Dendritic cell treated with granulocyte-macrophage colony-stimulating factor and Interleukin-4, amounts not matched to agents 40 ng/mL and 50 ng/mL, for 4 days (primary cell): ENCODE measurements around the gene C17orf50.
"Not testable (repeated sequence)": the region's sequence is repeated elsewhere in the genome, so short reads cannot be mapped to it uniquely, and the experiment has no call there.

ENCODE experiments used
- H3K27ac Mint-ChIP-seq: one replicate; pipeline ENCODE4 v1.8.0; 2022; ENCODE audit warnings: mild to moderate bottlenecking, mixed read lengths
- H3K27me3 Mint-ChIP-seq: one replicate; pipeline ENCODE4 v1.8.0; 2022; ENCODE audit warnings: mild to moderate bottlenecking, mixed read lengths
- H3K36me3 Mint-ChIP-seq: one replicate; pipeline ENCODE4 v1.8.0; 2022; ENCODE audit warnings: low read depth, mixed read lengths
- H3K4me1 Mint-ChIP-seq: one replicate; pipeline ENCODE4 v1.8.0; 2022; ENCODE audit warnings: low read depth, mixed read lengths
- H3K4me3 Mint-ChIP-seq: one replicate; pipeline ENCODE4 v1.8.0; 2022; ENCODE audit warnings: mild to moderate bottlenecking, moderate library complexity, mixed read lengths
- H3K9me3 Mint-ChIP-seq: one replicate; pipeline ENCODE4 v1.8.0; 2022; ENCODE audit warnings: mixed read lengths
- intact Hi-C: fragments of 100-400 bp; cut with micrococcal nuclease; formaldehyde crosslinking; loops from one replicate; pipeline ENCODE4 v1.15.0; 2022

Gene C17orf50

GRCh38 chr17:35750526-35751395 lies 9.9 kb upstream of the C17orf50 start:
- H3K36me3 Mint-ChIP-seq: no peaks in the 10 kb centered on the region
- peaks cover 37% of the 10 kb centered on the region for H3K4me1 Mint-ChIP-seq
- intact Hi-C loops: no loop called here
- H3K27me3 Mint-ChIP-seq: peaks cover 60% of the 10 kb centered on the region
- H3K9me3 Mint-ChIP-seq: no peaks in the 10 kb centered on the region
- H3K27ac Mint-ChIP-seq: no peak overlapping the region
- no peak overlapping the region for H3K4me3 Mint-ChIP-seq

- H3K27ac Mint-ChIP-seq, H3K4me3 Mint-ChIP-seq, H3K36me3 Mint-ChIP-seq, H3K9me3 Mint-ChIP-seq, intact Hi-C loops: not testable (repeated sequence)
- peaks cover 58% of the 10 kb centered on the region for H3K27me3 Mint-ChIP-seq
- peaks cover 45% of the 10 kb centered on the region for H3K4me1 Mint-ChIP-seq
Observed at GRCh38 chr17:35751541-35751940, 9.1 kb upstream of the C17orf50 start.

- Mint-ChIP-seq H3K9me3 (no peaks in the 10 kb centered on the region), H3K4me3 (no peak overlapping the region), H3K36me3 (no peaks in the 10 kb centered on the region), H3K27me3 (peaks cover 58% of the 10 kb centered on the region), H3K4me1 (peaks cover 46% of the 10 kb centered on the region), H3K27ac (no peak overlapping the region)
- intact Hi-C loops: no loop called here
Observed at GRCh38 chr17:35752471-35752870, 8.2 kb upstream of the C17orf50 start.

- Mint-ChIP-seq H3K36me3 (no peaks in the 10 kb centered on the region), H3K27ac (peak within 1 kb of the TSS; percentile 11), H3K9me3 (no peaks in the 10 kb centered on the region), H3K4me3 (no peak within 1 kb of the TSS), H3K4me1 (peaks cover 46% of the 10 kb centered on the region), H3K27me3 (peaks cover 55% of the 10 kb centered on the region)
- intact Hi-C loops: no loop called here
Observed at GRCh38 chr17:35752945-35753764, 7.5 kb upstream of the C17orf50 start, which contains the start of gene GAS2L2. GAS2L2 (minus strand) TSS chr17:35753239; CDS start chr17:35752850, 389 bp downstream.

GRCh38 chr17:35757243-35757642 lies 3.4 kb upstream of the C17orf50 start:
- H3K27me3 Mint-ChIP-seq: peaks cover 27% of the 10 kb centered on the region
- no peak overlapping the region for H3K4me3 Mint-ChIP-seq
- no peak overlapping the region for H3K27ac Mint-ChIP-seq
- H3K4me1 Mint-ChIP-seq: peaks cover 26% of the 10 kb centered on the region
- no peaks in the 10 kb centered on the region for H3K9me3 Mint-ChIP-seq
- H3K36me3 Mint-ChIP-seq: no peaks in the 10 kb centered on the region
- intact Hi-C loops: no loop called here

- Mint-ChIP-seq H3K9me3 (no peaks in the 10 kb centered on the region), H3K27ac (no peak overlapping the region), H3K36me3 (no peaks in the 10 kb centered on the region), H3K27me3 (peaks cover 40% of the 10 kb centered on the region), H3K4me1 (peaks cover 14% of the 10 kb centered on the region), H3K4me3 (no peak overlapping the region)
- intact Hi-C loops: no loop called here
Observed at GRCh38 chr17:35761601-35762000, 914 bp downstream of the C17orf50 start.

GRCh38 chr17:35763767-35764122 lies 3.1 kb downstream of the C17orf50 start:
- H3K4me3 Mint-ChIP-seq: peak overlapping the region; percentile 78
- intact Hi-C loops: loop anchor here (1.0 kb wide), 2 partner anchors 41 to 46 kb away; partner anchors contain the start of gene TAF15
- H3K36me3 Mint-ChIP-seq: no peaks in the 10 kb centered on the region
- H3K4me1 Mint-ChIP-seq: peaks cover 13% of the 10 kb centered on the region
- no peak overlapping the region for H3K27ac Mint-ChIP-seq
- no peaks in the 10 kb centered on the region for H3K9me3 Mint-ChIP-seq
- peaks cover 47% of the 10 kb centered on the region for H3K27me3 Mint-ChIP-seq

GRCh38 chr17:35764123-35764991 lies 3.7 kb downstream of the C17orf50 start:
- H3K36me3 Mint-ChIP-seq: no peaks in the 10 kb centered on the region
- H3K4me3 Mint-ChIP-seq: peak overlapping the region; percentile 78
- peaks cover 47% of the 10 kb centered on the region for H3K27me3 Mint-ChIP-seq
- intact Hi-C loops: loop anchor here (1.0 kb wide), 2 partner anchors 40 to 45 kb away; partner anchors contain the start of gene TAF15
- H3K9me3 Mint-ChIP-seq: no peaks in the 10 kb centered on the region
- peak overlapping the region; percentile 40 for H3K27ac Mint-ChIP-seq
- peaks cover 13% of the 10 kb centered on the region for H3K4me1 Mint-ChIP-seq

- Mint-ChIP-seq H3K9me3 (no peaks in the 10 kb centered on the region), H3K27me3 (peaks cover 43% of the 10 kb centered on the region), H3K36me3 (no peaks in the 10 kb centered on the region), H3K4me3 (no peak overlapping the region), H3K4me1 (peaks cover 13% of the 10 kb centered on the region), H3K27ac (no peak overlapping the region)
- intact Hi-C loops: no loop called here
Observed at GRCh38 chr17:35765086-35765710, 4.5 kb downstream of the C17orf50 start.

- Mint-ChIP-seq H3K9me3 (no peaks in the 10 kb centered on the region), H3K4me1 (peaks cover 13% of the 10 kb centered on the region), H3K27ac (no peak overlapping the region), H3K4me3 (no peak overlapping the region), H3K36me3 (no peaks in the 10 kb centered on the region), H3K27me3 (peaks cover 42% of the 10 kb centered on the region)
- intact Hi-C loops: no loop called here
Observed at GRCh38 chr17:35765756-35766488, 5.2 kb downstream of the C17orf50 start.

GRCh38 chr17:35766489-35766877 lies 5.8 kb downstream of the C17orf50 start:
- Mint-ChIP-seq H3K27ac (no peak overlapping the region), H3K9me3 (no peaks in the 10 kb centered on the region), H3K4me3 (no peak overlapping the region), H3K36me3 (no peaks in the 10 kb centered on the region), H3K4me1 (peaks cover 13% of the 10 kb centered on the region), H3K27me3 (peaks cover 42% of the 10 kb centered on the region)
- intact Hi-C loops: no loop called here

GRCh38 chr17:35766903-35767510 lies 6.3 kb downstream of the C17orf50 start:
- Mint-ChIP-seq H3K4me1 (peaks cover 13% of the 10 kb centered on the region), H3K9me3 (no peaks in the 10 kb centered on the region), H3K4me3 (no peak overlapping the region), H3K27me3 (peaks cover 42% of the 10 kb centered on the region), H3K27ac (no peak overlapping the region), H3K36me3 (no peaks in the 10 kb centered on the region)
- intact Hi-C loops: no loop called here
